HCT116 (cell line): Measurements from ENCODE around the gene PEBP1. TPM values are rescaled to one million over a fixed set of nuclear protein-coding genes. Genes with fewer than 3 reads are reported as not detected.

ENCODE experiments used
- ATAC-seq: fragments of 200-7000 bp; cut with Tn5 transposase; 2 replicates; pipeline ENCODE4 v1.9.1; 2020; ENCODE audit warnings: mild to moderate bottlenecking, moderate library complexity
- BruUV-seq: library from RNA; stranded (reverse); fragments of 400-500 nt; replicated peaks from 2 replicates; lab custom pipeline; 2021; lab: Mats Ljungman, UMichigan
- CTCF ChIA-PET: fragments of 300-600 bp; sonication (Branson Sonifier 250); formaldehyde crosslinking; loops from one replicate; lab custom pipeline; 2021; ENCODE audit warnings: antibody characterized with exemption; lab: Charles Lee
- POLR2A ChIA-PET: fragments of 300-600, 350-600 bp; sonication (Branson Sonifier 250); formaldehyde crosslinking; loops from one replicate; lab custom pipeline; 2021; ENCODE audit warnings: antibody characterized with exemption; lab: Charles Lee
- RAD21 ChIA-PET, 2 experiments: fragments of 300-600 bp; sonication (Branson Sonifier 250); formaldehyde crosslinking; loops; one replicate each; lab custom pipeline; 2023; ENCODE audit warnings: low total read pairs in 2 of 2; ENCODE audit not compliant: uncharacterized antibody in 2 of 2, unreplicated experiment in 2 of 2, low non-redundant PET in 1 of 2; lab: Charles Lee
- DNase-seq: peaks from one replicate; pipeline ENCODE4 v3.0.0-alpha.2; 2010; ENCODE audit warnings: low read depth, low spot score
- H2AFZ ChIP-seq: fragments of 200-600 bp; shearing (Covaris generic), sonication (generic); 2 replicates; pipeline ENCODE4 v1.6.1; 2017; ENCODE audit warnings: low read depth, mixed run types, mixed read lengths, antibody characterized with exemption, low read length; ENCODE audit not compliant: poor library complexity, severe bottlenecking
- H3K27ac ChIP-seq: 2 replicates; pipeline ENCODE4 v1.5.1; 2012; ENCODE audit warnings: low read depth, low read length
- H3K27me3 ChIP-seq: fragments of 200-600 bp; sonication (generic); 2 replicates; pipeline ENCODE4 v1.6.1; 2016; ENCODE audit warnings: mixed run types, low read length, mixed read lengths; ENCODE audit not compliant: insufficient read depth
- H3K36me3 ChIP-seq, 2 experiments: fragments of 200-500 bp in 1 of 2; fragments of 200-600 bp in 1 of 2; sonication (Bioruptor generic) in 1 of 2; sonication (generic) in 1 of 2; 2 replicates each; pipeline versions ENCODE4 v1.5.1 to v1.6.1; 2014 to 2016; ENCODE audit warnings: low read length in 2 of 2, inconsistent platforms in 1 of 2, mixed read lengths in 1 of 2, mixed run types in 1 of 2; ENCODE audit not compliant: insufficient read depth in 2 of 2, control insufficient read depth in 1 of 2
- H3K4me1 ChIP-seq, 2 experiments: fragments of 200-600 bp in 1 of 2; sonication (generic) in 1 of 2; 2 replicates each; pipeline versions ENCODE4 v1.5.1 to v1.6.1; 2012 to 2017; ENCODE audit warnings: low read length in 2 of 2, inconsistent platforms in 1 of 2, mild to moderate bottlenecking in 1 of 2, mixed read lengths in 1 of 2, mixed run types in 1 of 2, moderate library complexity in 1 of 2; ENCODE audit not compliant: insufficient read depth in 2 of 2, control insufficient read depth in 1 of 2
- H3K4me2 ChIP-seq: fragments of 200-600 bp; sonication (generic); 2 replicates; pipeline ENCODE4 v1.6.1; 2017; ENCODE audit warnings: mixed run types, low read length, mixed read lengths
- H3K4me3 ChIP-seq, 2 experiments: fragments of 200-600 bp in 1 of 2; sonication (generic) in 1 of 2; replicated peaks in 1 of 2; 2 replicates each; pipeline ENCODE4 v1.5.1; 2011 to 2016; ENCODE audit warnings: low read length in 2 of 2, control low read depth in 1 of 2, low read depth in 1 of 2, mild to moderate bottlenecking in 1 of 2, mixed read lengths in 1 of 2, mixed run types in 1 of 2
- H3K79me2 ChIP-seq: fragments of 200-600 bp; sonication (generic); 2 replicates; pipeline ENCODE4 v1.6.1; 2017; ENCODE audit warnings: mild to moderate bottlenecking, mixed run types, low read length, moderate library complexity, mixed read lengths; ENCODE audit not compliant: insufficient read depth
- H3K9ac ChIP-seq: fragments of 200-600 bp; sonication (generic); 2 replicates; pipeline ENCODE4 v1.6.1; 2016; ENCODE audit warnings: low read length, mixed read lengths
- H3K9me2 ChIP-seq: fragments of 200-600 bp; sonication (generic), shearing (Covaris generic); 2 replicates; pipeline ENCODE4 v1.6.1; 2017; ENCODE audit warnings: mixed run types, mild to moderate bottlenecking, moderate library complexity; ENCODE audit not compliant: insufficient read depth
- H3K9me3 ChIP-seq, 2 experiments: fragments of 200-500 bp in 1 of 2; fragments of 200-600 bp in 1 of 2; sonication (Bioruptor generic) in 1 of 2; sonication (generic) in 1 of 2; 2 replicates each; pipeline ENCODE4 v1.6.1; 2014 to 2017; ENCODE audit warnings: low read length in 2 of 2, mixed read lengths in 2 of 2, inconsistent platforms in 1 of 2, low read depth in 1 of 2, mild to moderate bottlenecking in 1 of 2, mixed run types in 1 of 2, moderate library complexity in 1 of 2; ENCODE audit not compliant: control insufficient read depth in 1 of 2, insufficient read depth in 1 of 2
- H4K20me1 ChIP-seq: fragments of 200-600 bp; sonication (generic), shearing (Covaris generic); 2 replicates; pipeline ENCODE4 v1.6.1; 2017; ENCODE audit warnings: mixed run types, mild to moderate bottlenecking, moderate library complexity; ENCODE audit not compliant: insufficient read depth
- ATF3 ChIP-seq: IDR thresholded peaks from 2 replicates; pipeline ENCODE4 v1.6.1; 2012
- CEBPB ChIP-seq: IDR thresholded peaks from 2 replicates; pipeline ENCODE4 v1.6.1; 2012; ENCODE audit warnings: low read depth
- CTCF ChIP-seq, 3 experiments: fragments of 200-600 bp in 1 of 3; sonication (generic) in 1 of 3; IDR thresholded peaks in 2 of 3; conservative IDR thresholded peaks in 1 of 3; 2 replicates each; pipeline ENCODE4 v1.5.1; 2012 to 2017; ENCODE audit warnings: low read depth in 2 of 3, low read length in 2 of 3, antibody characterized with exemption in 1 of 3, borderline replicate concordance in 1 of 3, control low read depth in 1 of 3, mild to moderate bottlenecking in 1 of 3, mixed read lengths in 1 of 3, mixed run types in 1 of 3, moderate library complexity in 1 of 3; ENCODE audit not compliant: insufficient read depth in 1 of 3
- EGR1 ChIP-seq: IDR thresholded peaks from 2 replicates; pipeline ENCODE4 v1.6.1; 2012; ENCODE audit warnings: low read depth
- ELF1 ChIP-seq: IDR thresholded peaks from 2 replicates; pipeline ENCODE4 v1.6.1; 2012; ENCODE audit warnings: low read depth, borderline replicate concordance
- EZH2 ChIP-seq: fragments of 200-600 bp; sonication (generic); IDR thresholded peaks from 2 replicates; pipeline ENCODE4 v1.6.1; 2017; ENCODE audit warnings: antibody characterized with exemption, mixed run types
- EZH2phosphoT487 ChIP-seq: fragments of 200-600 bp; IDR thresholded peaks from 2 replicates; pipeline ENCODE4 v1.6.1; 2018; ENCODE audit warnings: antibody characterized with exemption, borderline replicate concordance
- FOSL1 ChIP-seq: IDR thresholded peaks from 2 replicates; pipeline ENCODE4 v1.6.1; 2012; ENCODE audit warnings: low read depth
- JUND ChIP-seq: IDR thresholded peaks from 2 replicates; pipeline ENCODE4 v1.6.1; 2012
- POLR2A ChIP-seq: IDR thresholded peaks from 2 replicates; pipeline ENCODE4 v1.7.0; 2011; ENCODE audit warnings: borderline replicate concordance; ENCODE audit not compliant: insufficient read depth, insufficient read length; ENCODE audit errors: extremely low read depth
- REST ChIP-seq: IDR thresholded peaks from 2 replicates; pipeline ENCODE4 v1.6.1; 2012; ENCODE audit warnings: low read depth
- SP1 ChIP-seq: IDR thresholded peaks from 2 replicates; pipeline ENCODE4 v1.6.1; 2012; ENCODE audit warnings: low read depth
- SRF ChIP-seq: IDR thresholded peaks from 2 replicates; pipeline ENCODE4 v1.6.1; 2012; ENCODE audit warnings: low read depth
- TCF7L2 ChIP-seq: IDR thresholded peaks from 2 replicates; pipeline ENCODE4 v1.7.0; 2011; ENCODE audit warnings: borderline replicate concordance, inconsistent platforms; ENCODE audit not compliant: insufficient read depth, insufficient read length; ENCODE audit errors: extremely low read depth
- YY1 ChIP-seq: IDR thresholded peaks from 2 replicates; pipeline ENCODE4 v1.6.1; 2011; ENCODE audit warnings: low read length, low read depth, moderate library complexity, mild to moderate bottlenecking; ENCODE audit not compliant: insufficient replicate concordance; ENCODE audit errors: extremely low read depth
- ZBTB33 ChIP-seq: IDR thresholded peaks from 2 replicates; pipeline ENCODE4 v1.6.1; 2011; ENCODE audit warnings: mild to moderate bottlenecking, low read length, moderate library complexity; ENCODE audit not compliant: insufficient replicate concordance; ENCODE audit errors: extremely low read depth
- ZNF274 ChIP-seq: fragments of 200-500 bp; sonication (Bioruptor generic); IDR thresholded peaks from 2 replicates; pipeline ENCODE4 v1.6.1; 2014; ENCODE audit warnings: mild to moderate bottlenecking, low read depth, low read length, inconsistent platforms
- intact Hi-C: fragments of 100-400 bp; cut with micrococcal nuclease; formaldehyde crosslinking; loops from 2 replicates; pipeline ENCODE4 v1.10.0; 2022
- total RNA-seq: library from RNA; stranded (reverse); gene quantifications from one replicate; pipeline ENCODE4 v1.2.1, GENCODE V29; 2021; ENCODE audit not compliant: unreplicated experiment

Gene PEBP1
- total RNA-seq, 1 experiment from 2014 or later: 220 TPM

GRCh38 chr12:118103201-118103600 is 32.7 kb upstream of the PEBP1 start:
- Histone ChIP-seq H3K9me3 (no peaks in the 10 kb centered on the region), H3K4me3 (peak overlapping the region; percentile 79 to 83), H3K9me2 (no peaks in the 10 kb centered on the region), H3K36me3 (no peaks in the 10 kb centered on the region), H3K4me1 (peaks cover 33 to 51% of the 10 kb centered on the region in 2 experiments), H4K20me1 (no peaks in the 10 kb centered on the region), H3K79me2 (no peaks in the 10 kb centered on the region), H3K27me3 (no peaks in the 10 kb centered on the region), H3K9ac (peak overlapping the region; percentile 82), H3K4me2 (peak overlapping the region; percentile 85), H2AFZ (peak overlapping the region; percentile 35), H3K27ac (peak overlapping the region; percentile 95)
- BruUV-seq: no TSS peak
- ATAC-seq (no peak; the same call in 1 of the 2 replicates), DNase-seq (no peak)
- intact Hi-C loops: loop anchor here (5.0 kb wide), 1 partner anchor 41 kb away; the partner anchor contains the start of gene WSB2
- ChIA-PET POLR2A (no interaction called here), RAD21 (no interaction called here), CTCF (no interaction called here)
- TF ChIP-seq TCF7L2 (no peak), ATF3 (no peak), POLR2A (no peak), JUND (no peak), CEBPB (no peak), EZH2phosphoT487 (no peak), EZH2 (no peak), ZNF274 (no peak), FOSL1 (no peak), SP1 (no peak), CTCF (IDR thresholded peaks at IDR 0.05 in 2 of 3, conservative IDR thresholded peaks at IDR 0.05 in 1 of 3; ENCODE audit: borderline replicate concordance in 1 of 3, insufficient read depth in 1 of 3, low read depth in 2 of 3, low read length in 2 of 3) (no peak), EGR1 (no peak), ELF1 (no peak), ZBTB33 (no peak), REST (no peak), YY1 (no peak), SRF (no peak)
